ENCODE results near the gene PARVA. TPM values are rescaled to one million over a fixed set of nuclear protein-coding genes. Genes with fewer than 3 reads are reported as not detected.

PARVA gene
- total and polyA plus RNA-seq, 7 donors, result 15.7 to 195 (median 110) TPM

DNA sequence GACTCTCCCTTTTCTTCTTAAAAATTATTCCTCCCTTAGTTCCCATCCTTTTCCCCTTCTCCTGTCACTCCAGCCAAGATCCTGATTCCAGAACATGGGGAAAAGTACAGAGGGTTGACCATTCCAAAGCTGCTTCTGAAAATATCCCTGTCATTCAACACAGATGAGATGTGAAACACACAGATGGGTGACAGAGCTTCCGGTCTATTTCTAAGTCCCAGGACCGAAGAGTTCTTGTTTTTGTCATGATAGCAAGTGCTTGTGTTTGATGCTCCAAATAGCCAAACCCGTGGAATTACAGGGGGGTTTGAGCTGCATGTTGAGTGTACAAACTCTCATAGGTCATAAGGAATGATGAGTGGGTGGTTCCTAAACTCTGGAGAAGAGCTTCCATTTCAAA is 57.9 kb downstream of the PARVA start:
- no peak for DNase-seq
- H3K4me1 ChIP-seq, result peaks cover 0 to 93% (median 80%) of the 10 kb centered on the region in 4 donors

GRCh38 chr11:12436266-12436665 is 58.9 kb downstream of the PARVA start:
- intact Hi-C loops (cut with DNase I), result no loop called here
- Histone ChIP-seq H3K4me3 (no peak overlapping the region), H3K36me3 (peaks cover 0 to 4% (median 0%) of the 10 kb centered on the region in 4 donors), H3K9me3 (no peaks in the 10 kb centered on the region), H3K4me1 (peaks cover 0 to 89% (median 74%) of the 10 kb centered on the region in 4 donors), H3K27ac (peak overlapping the region; percentile 87 to 99 (median 94)), H3K27me3 (no peaks in the 10 kb centered on the region)
- 98 to 99% methylated on average over 1 of the region's 1 CpG for WGBS, 2 donors
- TF ChIP-seq, protein P1, sequence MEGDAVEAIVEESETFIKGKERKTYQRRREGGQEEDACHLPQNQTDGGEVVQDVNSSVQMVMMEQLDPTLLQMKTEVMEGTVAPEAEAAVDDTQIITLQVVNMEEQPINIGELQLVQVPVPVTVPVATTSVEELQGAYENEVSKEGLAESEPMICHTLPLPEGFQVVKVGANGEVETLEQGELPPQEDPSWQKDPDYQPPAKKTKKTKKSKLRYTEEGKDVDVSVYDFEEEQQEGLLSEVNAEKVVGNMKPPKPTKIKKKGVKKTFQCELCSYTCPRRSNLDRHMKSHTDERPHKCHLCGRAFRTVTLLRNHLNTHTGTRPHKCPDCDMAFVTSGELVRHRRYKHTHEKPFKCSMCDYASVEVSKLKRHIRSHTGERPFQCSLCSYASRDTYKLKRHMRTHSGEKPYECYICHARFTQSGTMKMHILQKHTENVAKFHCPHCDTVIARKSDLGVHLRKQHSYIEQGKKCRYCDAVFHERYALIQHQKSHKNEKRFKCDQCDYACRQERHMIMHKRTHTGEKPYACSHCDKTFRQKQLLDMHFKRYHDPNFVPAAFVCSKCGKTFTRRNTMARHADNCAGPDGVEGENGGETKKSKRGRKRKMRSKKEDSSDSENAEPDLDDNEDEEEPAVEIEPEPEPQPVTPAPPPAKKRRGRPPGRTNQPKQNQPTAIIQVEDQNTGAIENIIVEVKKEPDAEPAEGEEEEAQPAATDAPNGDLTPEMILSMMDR (IDR thresholded peaks at IDR 0.05), result no peak
- TF ChIP-seq POLR2A (IDR thresholded peaks at IDR 0.05), result no peak
- no peak for TF ChIP-seq EP300 (IDR thresholded peaks at IDR 0.05)
- TF ChIP-seq POLR2AphosphoS5 (IDR thresholded peaks at IDR 0.05), result no peak
- no peak for DNase-seq

More for the DNA sequence above, 57.9 kb downstream of the PARVA start:
- Histone ChIP-seq H3K27ac (peak overlapping the region; percentile 87 to 99 (median 94)), H3K9me3 (no peaks in the 10 kb centered on the region), H3K4me3 (no peak overlapping the region), H3K27me3 (no peaks in the 10 kb centered on the region), H3K36me3 (peaks cover 0 to 4% (median 0%) of the 10 kb centered on the region in 4 donors)
- peak in 1 of 4 donors; percentile 14 for TF ChIP-seq POLR2AphosphoS5 (IDR thresholded peaks at IDR 0.05)
- TF ChIP-seq, protein P1 (IDR thresholded peaks at IDR 0.05), result no peak
- intact Hi-C loops (cut with DNase I), result no loop called here
- WGBS, 2 donors, result 80 to 83% methylated on average over 3 of the region's 3 CpGs

DNA sequence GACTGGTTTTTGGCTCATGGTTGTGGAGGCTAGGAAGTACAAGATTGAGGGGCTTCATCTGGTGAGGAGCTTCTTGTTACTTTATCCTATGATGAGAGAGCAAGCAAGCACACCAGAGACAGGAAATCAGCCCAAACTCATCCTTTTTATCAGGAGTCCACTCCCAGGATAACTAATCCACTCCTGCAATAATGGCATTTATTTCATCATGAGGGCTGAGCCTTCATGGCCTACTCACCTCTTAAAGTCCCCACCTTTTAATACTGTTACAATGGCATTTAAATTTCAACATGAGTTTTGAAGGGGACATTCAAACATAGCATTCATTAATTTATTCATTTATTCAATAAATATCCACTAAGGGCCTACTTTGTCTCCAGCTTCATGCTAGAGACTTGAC is 60.9 kb downstream of the PARVA start:
- peaks cover 0 to 4% (median under 1%) of the 10 kb centered on the region in 4 donors for H3K36me3 ChIP-seq
- peaks cover 0 to 82% (median 66%) of the 10 kb centered on the region in 4 donors for H3K4me1 ChIP-seq
- DNase-seq, result no peak
- no peaks in the 10 kb centered on the region for H3K27me3 ChIP-seq
- peak overlapping the region in 3 of 4 donors; percentile 36 to 99 (median 97) for H3K27ac ChIP-seq
- H3K4me3 ChIP-seq, result no peak overlapping the region
- H3K9me3 ChIP-seq, result no peaks in the 10 kb centered on the region
- TF ChIP-seq POLR2AphosphoS5 (IDR thresholded peaks at IDR 0.05), result no peak
- TF ChIP-seq, protein P1 (IDR thresholded peaks at IDR 0.05), result no peak
- intact Hi-C loops (cut with DNase I), result no loop called here

- DNase-seq, result no peak
- Histone ChIP-seq H3K27ac (peak overlapping the region; percentile 11 to 99 (median 66)), H3K4me3 (no peak overlapping the region), H3K27me3 (no peaks in the 10 kb centered on the region), H3K36me3 (peaks cover 0 to 13% (median 2%) of the 10 kb centered on the region in 4 donors), H3K4me1 (peaks cover 0 to 69% (median 53%) of the 10 kb centered on the region in 4 donors), H3K9me3 (no peaks in the 10 kb centered on the region)
- intact Hi-C loops (cut with DNase I), result no loop called here
- WGBS, 2 donors, result 17 to 63% methylated on average over 4 of the region's 4 CpGs
- TF ChIP-seq EP300 (IDR thresholded peaks at IDR 0.05) (no peak), POLR2AphosphoS5 (IDR thresholded peaks at IDR 0.05) (no peak), POLR2A (IDR thresholded peaks at IDR 0.05) (no peak)
- TF ChIP-seq, protein P1 (IDR thresholded peaks at IDR 0.05), result no peak
These were observed 62.2 kb downstream of the PARVA start for GRCh38 chr11:12439615-12440014.

- Histone ChIP-seq H3K9me3 (no peaks in the 10 kb centered on the region), H3K36me3 (peaks cover 0 to 13% (median 2%) of the 10 kb centered on the region in 4 donors), H3K4me1 (peaks cover 0 to 59% (median 47%) of the 10 kb centered on the region in 4 donors), H3K4me3 (no peak overlapping the region), H3K27me3 (no peaks in the 10 kb centered on the region), H3K27ac (peak overlapping the region in 3 of 4 donors; percentile 3 to 99 (median 97))
- no peak for DNase-seq
- TF ChIP-seq EP300 (IDR thresholded peaks at IDR 0.05), result no peak
- no peak for TF ChIP-seq POLR2AphosphoS5 (IDR thresholded peaks at IDR 0.05)
- 93 to 95% methylated on average over 4 of the region's 4 CpGs for WGBS, 2 donors
- intact Hi-C loops (cut with DNase I), result no loop called here
These were observed 63.2 kb downstream of the PARVA start for GRCh38 chr11:12440565-12440964.

Data from sigmoid colon (tissue), 7 donors.